ENCODE data around the gene CHCHD5.

CHCHD5 gene

DNA sequence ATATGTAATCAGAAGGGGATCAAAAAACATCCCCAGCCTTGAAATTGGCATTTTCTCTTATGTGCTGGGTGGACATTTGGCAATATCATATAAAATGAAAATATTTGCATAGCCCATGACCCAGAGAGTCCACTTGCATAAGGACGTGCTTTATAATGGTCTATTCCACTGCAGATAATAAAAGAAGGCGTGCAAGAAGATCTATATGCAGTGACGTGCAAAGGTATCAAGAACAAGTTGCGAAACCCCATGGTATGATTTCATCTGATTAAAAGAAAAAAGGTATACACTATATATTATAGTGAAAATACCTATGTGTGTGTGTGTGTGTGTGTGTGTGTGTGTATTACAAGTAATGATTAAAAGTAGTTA, 52.9 kb downstream of the CHCHD5 start:
- H3F3A ChIP-seq (ENCODE audit: control insufficient read depth, insufficient read depth) = no peaks in the 10 kb centered on the region
- TF ChIP-seq, protein P1, sequence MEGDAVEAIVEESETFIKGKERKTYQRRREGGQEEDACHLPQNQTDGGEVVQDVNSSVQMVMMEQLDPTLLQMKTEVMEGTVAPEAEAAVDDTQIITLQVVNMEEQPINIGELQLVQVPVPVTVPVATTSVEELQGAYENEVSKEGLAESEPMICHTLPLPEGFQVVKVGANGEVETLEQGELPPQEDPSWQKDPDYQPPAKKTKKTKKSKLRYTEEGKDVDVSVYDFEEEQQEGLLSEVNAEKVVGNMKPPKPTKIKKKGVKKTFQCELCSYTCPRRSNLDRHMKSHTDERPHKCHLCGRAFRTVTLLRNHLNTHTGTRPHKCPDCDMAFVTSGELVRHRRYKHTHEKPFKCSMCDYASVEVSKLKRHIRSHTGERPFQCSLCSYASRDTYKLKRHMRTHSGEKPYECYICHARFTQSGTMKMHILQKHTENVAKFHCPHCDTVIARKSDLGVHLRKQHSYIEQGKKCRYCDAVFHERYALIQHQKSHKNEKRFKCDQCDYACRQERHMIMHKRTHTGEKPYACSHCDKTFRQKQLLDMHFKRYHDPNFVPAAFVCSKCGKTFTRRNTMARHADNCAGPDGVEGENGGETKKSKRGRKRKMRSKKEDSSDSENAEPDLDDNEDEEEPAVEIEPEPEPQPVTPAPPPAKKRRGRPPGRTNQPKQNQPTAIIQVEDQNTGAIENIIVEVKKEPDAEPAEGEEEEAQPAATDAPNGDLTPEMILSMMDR (IDR thresholded peaks at IDR 0.05; ENCODE audit: low read depth, low read length, poor library complexity, severe bottlenecking) = no peak
- TF ChIP-seq EZH2phosphoT487 (IDR thresholded peaks at IDR 0.05; ENCODE audit: borderline replicate concordance, low read length) = no peak
- no peaks in the 10 kb centered on the region for H3K9me2 ChIP-seq (replicated peaks; ENCODE audit: control insufficient read depth, low read length)
- no peaks in the 10 kb centered on the region for H3K4me1 ChIP-seq (ENCODE audit: control insufficient read depth, low read length)
- H3K27me3 ChIP-seq (ENCODE audit: control insufficient read depth, low read length) = peaks cover 21% of the 10 kb centered on the region
- no peaks in the 10 kb centered on the region for H3K9me3 ChIP-seq (ENCODE audit: control insufficient read depth, insufficient read depth, low read length)
- H3K4me2 ChIP-seq (ENCODE audit: low read length) = no peak overlapping the region
- no peaks in the 10 kb centered on the region for H3K36me3 ChIP-seq (ENCODE audit: control insufficient read depth, low read length)
- no peaks in the 10 kb centered on the region for H3K79me2 ChIP-seq (ENCODE audit: control insufficient read depth, low read length)
- no peak overlapping the region for H3K27ac ChIP-seq (ENCODE audit: low read depth, low read length)
- H4K20me1 ChIP-seq (ENCODE audit: control insufficient read depth, insufficient read depth, low read depth, low read length) = no peaks in the 10 kb centered on the region
- no peak overlapping the region for H3K4me3 ChIP-seq (ENCODE audit: low read length)

Data from DOHH2 (cell line).